GM06990 (cell line): Measurements from ENCODE around the gene ALDH16A1.

Source experiments
- DNase-seq: peaks from one replicate; pipeline ENCODE4 v3.0.0-alpha.2; 2011; ENCODE audit not compliant: insufficient read length; ENCODE audit errors: extremely low read depth
- H3K27me3 ChIP-seq: replicated peaks from 2 replicates; pipeline ENCODE4 v1.6.0; 2011; ENCODE audit warnings: low read length; ENCODE audit not compliant: control insufficient read depth, insufficient read depth
- H3K36me3 ChIP-seq: 2 replicates; pipeline ENCODE4 v1.5.1; 2011; ENCODE audit warnings: low read length; ENCODE audit not compliant: control insufficient read depth, insufficient read depth
- H3K4me3 ChIP-seq: replicated peaks from 2 replicates; pipeline ENCODE4 v1.5.1; 2011; ENCODE audit warnings: low read depth, mild to moderate bottlenecking, control low read depth, low read length
- TF ChIP-seq, protein P1 (sequence below): IDR thresholded peaks from 2 replicates; pipeline ENCODE4 v1.5.1; 2011; ENCODE audit warnings: low read length, control low read depth, mild to moderate bottlenecking, inconsistent platforms; ENCODE audit not compliant: insufficient read depth, poor library complexity, severe bottlenecking

ALDH16A1 gene

DNA sequence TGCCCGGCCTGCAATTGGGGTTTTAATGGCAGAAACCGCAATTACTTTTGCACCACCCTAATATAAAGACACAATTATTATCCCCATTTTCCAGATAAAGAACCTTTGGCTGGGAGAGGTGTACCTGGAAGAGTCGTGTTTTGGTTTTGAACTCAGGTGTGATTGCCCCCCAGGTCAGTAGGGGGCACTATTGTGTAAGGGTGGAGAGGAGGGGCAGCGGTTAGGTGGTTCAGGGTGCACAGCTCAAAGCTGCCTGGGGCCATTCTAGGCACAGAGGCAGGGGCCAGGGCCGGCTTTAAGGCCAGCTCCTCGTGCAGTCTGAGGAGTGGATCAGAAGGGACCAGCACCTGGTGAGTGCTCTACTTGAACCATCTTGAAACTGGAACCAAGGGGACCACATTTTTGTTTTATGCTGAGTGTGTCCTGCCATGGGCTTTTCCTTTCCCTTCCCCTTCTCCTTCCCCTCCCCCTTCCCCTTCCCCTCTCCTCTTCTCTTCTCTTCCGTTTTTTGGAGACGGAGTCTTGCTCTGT is 53.6 kb downstream of the ALDH16A1 start:
- TF ChIP-seq, protein P1, sequence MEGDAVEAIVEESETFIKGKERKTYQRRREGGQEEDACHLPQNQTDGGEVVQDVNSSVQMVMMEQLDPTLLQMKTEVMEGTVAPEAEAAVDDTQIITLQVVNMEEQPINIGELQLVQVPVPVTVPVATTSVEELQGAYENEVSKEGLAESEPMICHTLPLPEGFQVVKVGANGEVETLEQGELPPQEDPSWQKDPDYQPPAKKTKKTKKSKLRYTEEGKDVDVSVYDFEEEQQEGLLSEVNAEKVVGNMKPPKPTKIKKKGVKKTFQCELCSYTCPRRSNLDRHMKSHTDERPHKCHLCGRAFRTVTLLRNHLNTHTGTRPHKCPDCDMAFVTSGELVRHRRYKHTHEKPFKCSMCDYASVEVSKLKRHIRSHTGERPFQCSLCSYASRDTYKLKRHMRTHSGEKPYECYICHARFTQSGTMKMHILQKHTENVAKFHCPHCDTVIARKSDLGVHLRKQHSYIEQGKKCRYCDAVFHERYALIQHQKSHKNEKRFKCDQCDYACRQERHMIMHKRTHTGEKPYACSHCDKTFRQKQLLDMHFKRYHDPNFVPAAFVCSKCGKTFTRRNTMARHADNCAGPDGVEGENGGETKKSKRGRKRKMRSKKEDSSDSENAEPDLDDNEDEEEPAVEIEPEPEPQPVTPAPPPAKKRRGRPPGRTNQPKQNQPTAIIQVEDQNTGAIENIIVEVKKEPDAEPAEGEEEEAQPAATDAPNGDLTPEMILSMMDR: peak; percentile 92
- Histone ChIP-seq H3K27me3 (no peaks in the 10 kb centered on the region; the same call in 1 of the 2 replicates), H3K36me3 (no peaks in the 10 kb centered on the region), H3K4me3 (no peak overlapping the region)
- DNase-seq: no peak

DNA sequence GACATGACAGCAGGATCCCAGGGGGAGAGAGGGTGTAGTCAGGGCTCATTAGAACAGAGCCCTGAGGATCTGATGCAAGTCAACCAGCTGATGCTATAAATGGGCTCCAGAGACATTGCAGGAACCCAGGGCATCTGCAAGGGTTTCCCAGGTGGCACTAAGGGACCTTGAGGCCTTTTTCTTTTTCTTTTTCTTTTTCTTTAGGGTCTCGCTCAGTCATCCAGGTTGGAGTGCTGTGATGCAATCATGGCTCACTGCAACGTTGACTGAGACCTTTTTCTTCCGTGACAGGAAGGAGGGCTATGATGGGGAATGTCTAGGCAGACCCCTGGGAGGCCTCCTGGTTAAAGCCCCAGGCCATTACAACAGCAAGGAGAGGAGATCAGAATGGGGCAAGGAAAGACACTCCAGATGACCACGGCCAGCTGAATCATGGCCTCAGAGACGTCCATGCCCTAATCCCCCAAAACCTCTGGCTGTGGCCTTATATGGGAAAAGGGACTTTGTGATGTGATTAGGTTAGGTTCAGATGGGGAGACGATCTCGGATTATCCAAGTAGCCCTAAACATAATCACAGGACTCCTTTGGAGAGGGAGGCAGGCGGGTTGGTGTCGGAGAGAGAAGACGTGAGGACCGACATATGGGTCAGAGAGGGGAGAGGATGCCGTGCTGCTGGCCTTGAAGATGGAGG is 54.9 kb downstream of the ALDH16A1 start:
- no peaks in the 10 kb centered on the region; the same call in 1 of the 2 replicates for H3K27me3 ChIP-seq
- DNase-seq: no peak
- TF ChIP-seq, protein P1: no peak
- H3K4me3 ChIP-seq: no peak overlapping the region
- H3K36me3 ChIP-seq: no peaks in the 10 kb centered on the region

DNA sequence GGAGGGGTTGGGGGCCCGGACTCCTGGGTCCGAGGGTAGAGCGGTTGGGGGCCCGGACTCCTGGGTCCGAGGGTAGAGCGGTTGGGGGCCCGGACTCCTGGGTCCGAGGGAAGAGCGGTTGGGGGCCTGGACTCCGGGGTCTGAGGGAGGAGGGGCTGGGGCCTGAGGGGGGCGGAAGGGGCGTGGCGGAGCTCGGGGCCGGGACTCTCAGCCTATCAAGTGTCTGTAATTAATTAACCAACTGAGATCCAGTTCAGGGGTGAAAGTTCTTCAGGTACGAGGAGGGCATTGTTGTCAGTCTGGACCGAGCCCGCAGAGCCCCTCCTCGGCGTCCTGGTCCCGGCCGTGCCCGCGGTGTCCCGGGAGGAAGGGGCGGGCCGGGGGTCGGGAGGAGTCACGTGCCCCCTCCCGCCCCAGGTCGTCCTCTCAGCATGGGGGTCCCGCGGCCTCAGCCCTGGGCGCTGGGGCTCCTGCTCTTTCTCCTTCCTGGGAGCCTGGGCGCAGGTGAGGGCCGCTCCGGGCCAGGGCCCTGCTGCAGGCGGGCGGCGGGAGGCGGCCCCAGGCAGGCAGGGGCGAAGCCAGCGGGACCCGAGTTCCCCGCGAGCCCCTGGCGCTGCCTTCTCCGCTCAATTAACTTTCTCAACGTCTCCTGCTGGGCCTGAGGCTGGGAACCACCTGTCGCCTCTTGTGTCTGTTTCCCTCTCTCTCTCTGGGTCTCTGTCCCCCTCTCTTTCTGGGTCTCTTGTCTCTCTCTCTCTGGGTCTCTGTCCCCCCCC is 60.1 kb downstream of the ALDH16A1 start:
- no peaks in the 10 kb centered on the region; the same call in none of the 2 replicates for H3K27me3 ChIP-seq
- TF ChIP-seq, protein P1: no peak
- no peak for DNase-seq
- peak overlapping the region; percentile 51 for H3K4me3 ChIP-seq
- no peaks in the 10 kb centered on the region for H3K36me3 ChIP-seq

DNA sequence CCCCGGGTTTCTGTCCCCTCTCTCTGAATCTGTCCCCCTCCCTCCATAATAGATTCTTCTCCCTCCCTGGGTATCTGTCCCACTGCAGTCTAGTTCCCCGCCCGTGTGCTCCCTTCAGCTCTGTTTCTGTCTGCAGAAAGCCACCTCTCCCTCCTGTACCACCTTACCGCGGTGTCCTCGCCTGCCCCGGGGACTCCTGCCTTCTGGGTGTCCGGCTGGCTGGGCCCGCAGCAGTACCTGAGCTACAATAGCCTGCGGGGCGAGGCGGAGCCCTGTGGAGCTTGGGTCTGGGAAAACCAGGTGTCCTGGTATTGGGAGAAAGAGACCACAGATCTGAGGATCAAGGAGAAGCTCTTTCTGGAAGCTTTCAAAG is 60.7 kb downstream of the ALDH16A1 start:
- H3K36me3 ChIP-seq: no peaks in the 10 kb centered on the region
- no peaks in the 10 kb centered on the region; the same call in none of the 2 replicates for H3K27me3 ChIP-seq
- no peak overlapping the region for H3K4me3 ChIP-seq
- TF ChIP-seq, protein P1: no peak
- DNase-seq: no peak

DNA sequence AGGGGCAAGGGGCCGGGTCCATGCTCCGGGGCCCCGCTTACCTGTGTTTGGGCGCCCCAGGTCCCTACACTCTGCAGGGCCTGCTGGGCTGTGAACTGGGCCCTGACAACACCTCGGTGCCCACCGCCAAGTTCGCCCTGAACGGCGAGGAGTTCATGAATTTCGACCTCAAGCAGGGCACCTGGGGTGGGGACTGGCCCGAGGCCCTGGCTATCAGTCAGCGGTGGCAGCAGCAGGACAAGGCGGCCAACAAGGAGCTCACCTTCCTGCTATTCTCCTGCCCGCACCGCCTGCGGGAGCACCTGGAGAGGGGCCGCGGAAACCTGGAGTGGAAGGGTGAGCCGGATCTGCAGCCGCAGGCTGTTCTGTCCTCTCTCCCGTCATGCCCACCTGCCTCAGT is 61.1 kb downstream of the ALDH16A1 start:
- no peaks in the 10 kb centered on the region; the same call in none of the 2 replicates for H3K27me3 ChIP-seq
- H3K36me3 ChIP-seq: no peaks in the 10 kb centered on the region
- no peak for DNase-seq
- TF ChIP-seq, protein P1: no peak
- H3K4me3 ChIP-seq: no peak overlapping the region
